ENCODE results near the gene AP5Z1. TPM values are rescaled to one million over a fixed set of nuclear protein-coding genes. Genes with fewer than 3 reads are reported as not detected.

The AP5Z1 gene
- total RNA-seq, 1 experiment from 2014 or later: 66.8 TPM

DNA sequence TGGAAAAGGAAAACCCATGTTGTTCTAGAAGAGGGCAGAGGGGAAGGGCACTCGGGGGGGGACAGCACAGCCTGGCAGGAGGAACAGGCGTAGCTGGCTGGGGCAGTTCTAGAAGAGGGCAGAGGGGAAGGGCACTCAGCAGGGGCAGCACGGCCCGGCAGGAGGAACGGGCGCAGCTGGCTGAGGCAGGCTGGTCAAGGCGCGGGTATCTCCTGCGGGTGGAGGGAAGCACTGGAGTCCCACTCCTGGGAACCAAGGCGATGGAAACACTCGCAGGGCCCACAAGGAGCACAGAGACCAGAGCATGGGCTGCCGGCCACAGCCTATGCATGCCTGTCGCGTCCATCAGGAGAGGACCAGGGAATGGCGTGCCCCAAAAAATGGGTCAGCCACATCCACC is 49.7 kb downstream of the AP5Z1 start:
- no peak overlapping the region for H3K4me3 ChIP-seq (ENCODE audit: low read depth, low read length)
- CTCF ChIA-PET: no interaction called here
- no peaks in the 10 kb centered on the region for H3K4me1 ChIP-seq
- H3K27ac Mint-ChIP-seq (ENCODE audit: unreplicated experiment): no peak overlapping the region
- no peaks in the 10 kb centered on the region for H3K4me1 Mint-ChIP-seq (ENCODE audit: low read depth, unreplicated experiment)
- H3K9me3 ChIP-seq: no peaks in the 10 kb centered on the region
- H3K36me3 ChIP-seq (ENCODE audit: control insufficient read depth, insufficient read depth, low read length): no peaks in the 10 kb centered on the region
- no peak for DNase-seq
- intact Hi-C loops (cut with micrococcal nuclease; ENCODE audit: unreplicated experiment): no loop called here
- H3K27me3 ChIP-seq (replicated peaks; ENCODE audit: control insufficient read depth, insufficient read depth, low read length): no peaks in the 10 kb centered on the region
- H3K4me3 Mint-ChIP-seq (ENCODE audit: unreplicated experiment): no peak overlapping the region
- H3K36me3 Mint-ChIP-seq (ENCODE audit: insufficient read depth, unreplicated experiment): no peaks in the 10 kb centered on the region
- POLR2A ChIA-PET: no interaction called here
- BruUV-seq (replicated peaks): no TSS peak
- peaks cover 13% of the 10 kb centered on the region for H3K27me3 Mint-ChIP-seq (ENCODE audit: insufficient read depth, unreplicated experiment)
- no peaks in the 10 kb centered on the region for H3K9me3 Mint-ChIP-seq (ENCODE audit: unreplicated experiment)
- TF ChIP-seq CTCF (IDR thresholded peaks at IDR 0.05; ENCODE audit: insufficient read depth in 1 of 2, low read depth in 1 of 2, low read length in 1 of 2, severe bottlenecking in 1 of 2, unreplicated experiment in 1 of 2): no peak

- CTCF ChIA-PET: no interaction called here
- no peak overlapping the region for H3K4me3 Mint-ChIP-seq (ENCODE audit: unreplicated experiment)
Measured at GRCh38 chr7:4828720-4829383, 53.4 kb downstream of the AP5Z1 start.

GRCh38 chr7:4830176-4830575 is 54.8 kb downstream of the AP5Z1 start:
- peak; percentile 74 to 78 for DNase-seq
- Histone ChIP-seq H3K4me3 (ENCODE audit: low read depth, low read length) (no peak overlapping the region), H3K36me3 (ENCODE audit: control insufficient read depth, insufficient read depth, low read length) (no peaks in the 10 kb centered on the region), H3K4me1 (no peaks in the 10 kb centered on the region), H3K9me3 (no peaks in the 10 kb centered on the region), H3K27me3 (replicated peaks; ENCODE audit: control insufficient read depth, insufficient read depth, low read length) (no peaks in the 10 kb centered on the region)
- ChIA-PET CTCF (interaction anchor here (0.7 to 1.0 kb wide), 4 partner anchors 13 to 144 kb away, joined by 3 to 5 read pairs (median 4); no protein-coding TSS in a partner anchor), POLR2A (interaction anchor here (0.6 kb wide), 1 partner anchor 115 kb away, joined by 15 read pairs; no protein-coding TSS in a partner anchor)
- Mint-ChIP-seq H3K36me3 (ENCODE audit: insufficient read depth, unreplicated experiment) (no peaks in the 10 kb centered on the region), H3K4me1 (ENCODE audit: low read depth, unreplicated experiment) (no peaks in the 10 kb centered on the region), H3K27me3 (ENCODE audit: insufficient read depth, unreplicated experiment) (peaks cover 2% of the 10 kb centered on the region), H3K27ac (ENCODE audit: unreplicated experiment) (no peak overlapping the region), H3K9me3 (ENCODE audit: unreplicated experiment) (no peaks in the 10 kb centered on the region), H3K4me3 (ENCODE audit: unreplicated experiment) (no peak overlapping the region)
- intact Hi-C loops (cut with micrococcal nuclease; ENCODE audit: unreplicated experiment): loop anchor here (2.0 kb wide), 1 partner anchor 255 kb away; no protein-coding TSS in a partner anchor
- BruUV-seq (replicated peaks): no TSS peak
- peak; percentile 84 to 91 for TF ChIP-seq CTCF (IDR thresholded peaks at IDR 0.05; ENCODE audit: insufficient read depth in 1 of 2, low read depth in 1 of 2, low read length in 1 of 2, severe bottlenecking in 1 of 2, unreplicated experiment in 1 of 2)

More at GRCh38 chr7:4828720-4829383, 53.4 kb downstream of the AP5Z1 start:
- no peak for TF ChIP-seq CTCF (IDR thresholded peaks at IDR 0.05; ENCODE audit: insufficient read depth in 1 of 2, low read depth in 1 of 2, low read length in 1 of 2, severe bottlenecking in 1 of 2, unreplicated experiment in 1 of 2)
- Mint-ChIP-seq H3K9me3 (ENCODE audit: unreplicated experiment) (no peaks in the 10 kb centered on the region), H3K27me3 (ENCODE audit: insufficient read depth, unreplicated experiment) (peaks cover 2% of the 10 kb centered on the region), H3K27ac (ENCODE audit: unreplicated experiment) (no peak overlapping the region), H3K36me3 (ENCODE audit: insufficient read depth, unreplicated experiment) (no peaks in the 10 kb centered on the region), H3K4me1 (ENCODE audit: low read depth, unreplicated experiment) (no peaks in the 10 kb centered on the region)
- Histone ChIP-seq H3K36me3 (ENCODE audit: control insufficient read depth, insufficient read depth, low read length) (no peaks in the 10 kb centered on the region), H3K4me3 (ENCODE audit: low read depth, low read length) (no peak overlapping the region), H3K9me3 (no peaks in the 10 kb centered on the region), H3K4me1 (no peaks in the 10 kb centered on the region), H3K27me3 (replicated peaks; ENCODE audit: control insufficient read depth, insufficient read depth, low read length) (no peaks in the 10 kb centered on the region)
- DNase-seq: no peak
- intact Hi-C loops (cut with micrococcal nuclease; ENCODE audit: unreplicated experiment): no loop called here
- BruUV-seq (replicated peaks): no TSS peak
- POLR2A ChIA-PET: no interaction called here

All from Caco-2 (cell line).